Neuron (in vitro differentiated cells): ENCODE results near the gene GXYLT1.
"Not testable (repeated sequence)": the region's sequence is repeated elsewhere in the genome, so short reads cannot be mapped to it uniquely, and the experiment has no call there.

Experiments
- H2AFZ ChIP-seq: one replicate; pipeline ENCODE4 v1.6.1; 2013; ENCODE audit warnings: low read depth, mild to moderate bottlenecking, inconsistent platforms, low read length, moderate library complexity
- H3K27me3 ChIP-seq: one replicate; pipeline ENCODE4 v1.6.1; 2013; ENCODE audit warnings: low read length; ENCODE audit not compliant: insufficient read depth
- H3K36me3 ChIP-seq: one replicate; pipeline ENCODE4 v1.6.1; 2013; ENCODE audit warnings: low read length; ENCODE audit not compliant: insufficient read depth
- H3K4me1 ChIP-seq: one replicate; pipeline ENCODE4 v1.6.1; 2013; ENCODE audit warnings: low read length; ENCODE audit not compliant: insufficient read depth
- H3K4me3 ChIP-seq: 2 replicates; pipeline ENCODE4 v1.5.1; 2013; ENCODE audit warnings: mild to moderate bottlenecking, low read length, moderate library complexity
- H3K9me3 ChIP-seq: one replicate; pipeline ENCODE4 v1.6.1; 2013; ENCODE audit warnings: low read length

Gene GXYLT1, protein sequence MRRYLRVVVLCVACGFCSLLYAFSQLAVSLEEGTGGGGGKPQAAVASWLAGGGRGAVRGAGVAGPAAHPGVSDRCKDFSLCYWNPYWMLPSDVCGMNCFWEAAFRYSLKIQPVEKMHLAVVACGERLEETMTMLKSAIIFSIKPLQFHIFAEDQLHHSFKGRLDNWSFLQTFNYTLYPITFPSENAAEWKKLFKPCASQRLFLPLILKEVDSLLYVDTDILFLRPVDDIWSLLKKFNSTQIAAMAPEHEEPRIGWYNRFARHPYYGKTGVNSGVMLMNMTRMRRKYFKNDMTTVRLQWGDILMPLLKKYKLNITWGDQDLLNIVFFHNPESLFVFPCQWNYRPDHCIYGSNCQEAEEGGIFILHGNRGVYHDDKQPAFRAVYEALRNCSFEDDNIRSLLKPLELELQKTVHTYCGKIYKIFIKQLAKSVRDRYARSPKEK

DNA sequence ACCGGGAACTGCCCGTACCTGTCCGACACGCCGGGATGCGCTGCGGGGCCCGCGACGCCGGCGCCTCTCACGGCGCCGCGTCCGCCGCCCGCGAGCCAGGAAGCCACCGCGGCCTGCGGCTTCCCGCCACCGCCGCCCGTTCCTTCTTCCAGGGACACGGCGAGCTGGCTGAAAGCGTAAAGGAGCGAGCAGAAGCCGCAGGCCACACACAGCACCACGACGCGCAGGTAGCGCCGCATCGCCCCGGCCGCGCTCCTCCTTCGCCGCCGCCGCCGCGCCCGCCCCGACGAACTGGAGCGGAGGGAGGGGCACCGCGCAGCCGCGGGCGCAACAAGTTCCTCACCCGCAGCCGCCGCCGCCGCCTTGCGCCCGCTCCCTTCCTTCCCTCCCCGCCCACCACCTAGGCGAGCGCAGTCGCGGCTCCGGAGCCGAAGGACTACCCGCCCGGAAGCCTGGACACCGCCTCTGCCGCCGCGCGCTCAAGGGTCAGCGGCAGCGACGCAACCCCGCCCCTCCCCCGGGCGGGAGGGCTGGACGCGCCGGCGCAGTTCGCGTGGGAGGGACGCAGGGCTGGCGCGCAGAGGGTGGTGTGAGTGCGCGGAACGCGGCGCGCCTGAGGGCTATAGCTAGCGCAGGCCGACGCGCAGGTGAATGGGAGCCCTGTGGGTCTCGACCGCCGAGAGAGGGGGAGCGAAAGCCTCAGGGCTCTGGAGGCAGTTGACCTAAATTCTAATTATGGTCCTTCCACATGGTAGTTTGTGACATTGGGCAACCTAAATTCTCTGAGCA, at the start of gene GXYLT1:
TSS of gene GXYLT1 (minus strand) at position 467 of the 789 bp plus-strand sequence. CDS start at position 239, 228 bp downstream.
- Histone ChIP-seq H2AFZ (peak within 1 kb of the TSS; percentile 79), H3K4me1 (peaks cover 16% of the 10 kb centered on the region), H3K9me3 (no peaks in the 10 kb centered on the region), H3K36me3 (no peaks in the 10 kb centered on the region), H3K4me3 (peak within 1 kb of the TSS; percentile 78), H3K27me3 (no peaks in the 10 kb centered on the region)

DNA sequence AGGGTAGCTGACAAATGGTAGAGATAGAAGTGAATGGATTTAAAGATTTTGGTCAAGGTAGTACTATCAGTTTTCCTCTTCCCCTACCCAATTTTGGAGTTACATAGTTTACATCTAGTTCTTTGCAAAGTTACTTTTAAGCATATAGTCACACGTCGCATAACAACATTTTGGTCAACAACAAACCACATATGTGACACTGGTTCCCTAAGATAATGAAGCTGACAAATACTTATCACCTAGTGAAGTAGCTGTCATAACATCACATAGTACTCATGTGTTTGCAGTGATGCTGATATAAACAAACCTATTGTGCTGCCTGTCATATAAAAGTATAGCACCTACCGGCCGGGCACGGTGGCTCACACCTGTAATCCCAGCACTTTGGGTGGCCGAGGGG, 48.0 kb upstream of the GXYLT1 start:
- no peak overlapping the region for H2AFZ ChIP-seq
- no peak overlapping the region for H3K4me3 ChIP-seq
- H3K36me3 ChIP-seq, result peaks cover 5% of the 10 kb centered on the region
- H3K4me1 ChIP-seq, result no peaks in the 10 kb centered on the region
- H3K27me3 ChIP-seq, result no peaks in the 10 kb centered on the region
- H3K9me3 ChIP-seq, result no peaks in the 10 kb centered on the region

DNA sequence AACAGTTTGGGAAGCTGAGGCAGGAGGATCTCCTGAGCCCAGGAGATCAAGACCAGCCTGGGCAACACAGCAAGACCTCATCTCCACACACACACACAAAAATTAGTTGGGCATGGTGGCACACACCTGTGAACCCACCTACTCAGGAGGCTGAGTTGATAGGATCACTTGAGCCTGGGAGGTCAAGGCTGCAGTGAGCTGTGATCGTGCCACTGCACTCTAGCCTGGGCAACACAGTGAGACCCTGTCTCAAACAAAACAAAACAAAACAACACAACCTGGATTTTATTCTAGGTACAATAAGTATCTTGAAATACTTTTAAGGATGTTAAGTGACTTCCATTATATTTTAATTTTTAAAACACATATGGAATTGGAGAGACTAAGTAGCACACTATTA, 47.6 kb upstream of the GXYLT1 start:
- H3K9me3 ChIP-seq, result no peaks in the 10 kb centered on the region

DNA sequence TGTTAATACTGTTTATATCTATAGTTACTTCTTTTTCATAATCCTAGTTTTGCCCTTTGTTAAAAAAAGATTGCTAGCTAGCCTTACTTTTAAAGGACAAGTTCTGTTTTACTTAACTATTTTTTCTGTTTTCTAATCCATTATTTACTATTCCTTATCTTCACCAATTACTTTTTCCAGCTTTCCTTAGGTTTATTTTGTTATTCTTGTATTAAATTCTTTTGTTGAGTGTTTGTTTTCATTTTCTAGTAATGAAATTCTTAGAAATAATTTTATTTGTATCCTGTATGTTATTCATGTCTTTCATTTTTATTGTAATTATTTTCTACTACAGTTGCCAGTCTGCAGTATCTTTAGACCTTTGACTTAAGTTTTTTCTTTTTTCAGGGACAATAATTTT, 45.7 kb upstream of the GXYLT1 start:
- no peaks in the 10 kb centered on the region for H3K9me3 ChIP-seq
- H3K27me3 ChIP-seq, result no peaks in the 10 kb centered on the region
- H3K4me1 ChIP-seq, result no peaks in the 10 kb centered on the region
- no peak overlapping the region for H3K4me3 ChIP-seq
- H2AFZ ChIP-seq, result no peak overlapping the region
- peaks cover 5% of the 10 kb centered on the region for H3K36me3 ChIP-seq

More for the DNA sequence above, 47.6 kb upstream of the GXYLT1 start:
- Histone ChIP-seq H3K36me3 (peaks cover 5% of the 10 kb centered on the region), H3K4me1 (no peaks in the 10 kb centered on the region), H3K27me3 (no peaks in the 10 kb centered on the region), H2AFZ (no peak overlapping the region), H3K4me3 (no peak overlapping the region)

DNA sequence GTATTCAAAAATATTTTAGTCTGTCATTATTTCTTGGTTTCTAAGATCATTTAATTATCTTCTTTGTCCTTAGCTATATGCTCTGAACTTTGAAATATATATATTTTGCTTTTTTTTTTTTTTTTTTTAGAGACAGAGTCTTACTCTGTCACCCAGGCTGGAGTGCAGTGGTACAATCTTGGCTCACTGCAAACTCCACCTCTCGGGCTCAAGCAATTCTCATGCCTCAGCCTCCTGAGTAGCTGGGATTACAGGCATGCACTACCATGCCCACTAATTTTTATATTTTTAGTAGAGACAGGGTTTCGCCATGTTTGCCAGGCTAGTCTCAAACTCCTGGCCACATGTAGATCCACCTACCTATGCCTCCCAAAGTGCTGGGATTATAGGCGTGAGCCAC, 43.6 kb upstream of the GXYLT1 start:
- not testable (repeated sequence) for H3K4me1 ChIP-seq, H3K9me3 ChIP-seq, H3K27me3 ChIP-seq

DNA sequence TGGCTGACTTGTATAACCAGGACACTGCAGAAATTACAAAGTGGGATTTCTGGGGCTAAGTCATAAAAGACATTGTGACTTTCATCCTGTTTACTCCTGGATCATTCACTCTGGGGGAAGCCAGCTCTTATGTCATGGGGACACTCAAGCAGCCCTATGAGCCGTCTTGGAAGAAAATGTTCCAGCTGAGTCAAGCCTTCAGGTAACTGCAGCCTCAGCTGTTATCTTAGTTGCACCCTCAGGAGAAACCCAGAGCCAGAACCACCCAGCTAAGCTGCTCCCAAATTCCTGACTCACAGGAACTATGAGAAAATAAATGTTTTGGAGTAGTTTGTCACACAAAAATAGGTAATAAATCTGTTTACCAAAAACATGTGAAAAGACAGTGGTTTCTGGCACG, 43.1 kb upstream of the GXYLT1 start:
- H2AFZ ChIP-seq, result no peak overlapping the region
- no peak overlapping the region for H3K4me3 ChIP-seq
- no peaks in the 10 kb centered on the region for H3K27me3 ChIP-seq
- H3K9me3 ChIP-seq, result no peaks in the 10 kb centered on the region
- no peaks in the 10 kb centered on the region for H3K4me1 ChIP-seq
- peaks cover 8% of the 10 kb centered on the region for H3K36me3 ChIP-seq

More for the DNA sequence above, 43.6 kb upstream of the GXYLT1 start:
- not testable (repeated sequence) for H2AFZ ChIP-seq, H3K36me3 ChIP-seq, H3K4me3 ChIP-seq

DNA sequence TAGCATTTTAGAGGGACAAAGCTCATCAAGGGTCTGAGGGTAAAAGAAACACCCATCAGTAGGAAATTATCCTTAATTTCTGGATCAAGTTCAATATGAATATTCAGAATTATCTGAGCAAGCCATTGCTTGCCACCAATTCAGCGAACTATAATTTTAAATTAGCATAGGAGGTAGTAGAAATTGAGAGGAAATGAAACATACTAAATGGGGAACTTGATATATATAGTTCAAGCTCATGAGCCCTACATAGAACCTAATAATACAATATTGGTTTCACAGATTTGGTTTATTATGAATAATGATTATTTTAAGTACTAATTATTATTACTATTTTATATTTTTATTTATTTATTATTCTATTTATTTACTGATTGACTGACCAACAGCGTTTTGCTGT, 42.1 kb upstream of the GXYLT1 start:
- Histone ChIP-seq H3K36me3 (peaks cover 8% of the 10 kb centered on the region), H3K4me3 (no peak overlapping the region), H3K4me1 (no peaks in the 10 kb centered on the region), H3K27me3 (no peaks in the 10 kb centered on the region), H2AFZ (no peak overlapping the region), H3K9me3 (no peaks in the 10 kb centered on the region)

DNA sequence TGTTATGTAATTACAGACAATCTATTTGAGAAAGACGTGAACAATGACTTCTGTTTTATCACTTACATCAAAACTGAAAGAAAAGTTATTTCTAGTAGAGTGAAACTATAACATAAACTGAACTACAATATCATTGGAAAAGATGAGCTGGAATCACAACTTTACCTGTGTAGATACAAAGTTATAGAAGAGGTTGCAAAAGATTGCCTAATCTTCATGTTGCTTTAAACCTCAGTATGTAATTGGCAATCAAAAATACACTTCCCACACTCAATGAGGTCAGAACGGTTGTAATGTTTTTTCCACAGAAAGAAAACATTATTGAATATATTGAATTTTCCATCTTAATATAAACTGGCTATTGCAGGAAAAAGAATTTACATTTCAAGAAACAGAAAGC, 37.7 kb upstream of the GXYLT1 start:
- Histone ChIP-seq H3K4me1 (no peaks in the 10 kb centered on the region), H2AFZ (no peak overlapping the region), H3K9me3 (peaks cover 1% of the 10 kb centered on the region), H3K4me3 (no peak overlapping the region), H3K36me3 (peaks cover 4% of the 10 kb centered on the region), H3K27me3 (no peaks in the 10 kb centered on the region)

DNA sequence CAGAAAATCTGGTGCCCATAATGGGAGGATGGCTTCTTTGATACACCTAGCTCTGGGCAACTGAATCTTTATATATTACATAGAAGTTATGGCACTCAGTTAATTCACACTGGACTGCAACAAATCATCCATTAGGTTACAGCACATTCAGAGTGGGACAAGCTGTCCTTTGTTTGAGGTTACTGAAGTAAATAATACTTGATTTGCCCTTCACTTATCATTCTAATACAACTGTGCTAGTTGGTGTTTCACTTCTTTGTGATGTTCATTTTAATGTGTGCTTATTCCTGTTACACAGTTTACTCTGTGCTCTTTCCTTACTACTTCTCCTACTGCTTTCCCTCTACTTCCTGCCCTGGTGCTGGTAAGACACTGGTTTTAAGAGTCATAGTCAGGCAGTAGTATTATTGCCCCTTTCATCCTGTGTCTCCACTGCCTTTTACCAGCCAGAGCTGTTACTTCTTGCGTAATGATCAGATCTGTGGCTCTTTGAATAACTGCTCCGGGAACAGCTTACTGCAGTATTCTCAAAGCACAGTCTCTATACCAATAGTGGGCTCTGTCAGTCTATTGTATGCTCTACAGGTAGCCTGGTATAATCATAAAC, 36.4 kb upstream of the GXYLT1 start:
- Histone ChIP-seq H3K4me3 (no peak overlapping the region), H3K36me3 (peaks cover 7% of the 10 kb centered on the region), H3K27me3 (no peaks in the 10 kb centered on the region), H3K4me1 (no peaks in the 10 kb centered on the region), H2AFZ (no peak overlapping the region), H3K9me3 (peaks cover 6% of the 10 kb centered on the region)

DNA sequence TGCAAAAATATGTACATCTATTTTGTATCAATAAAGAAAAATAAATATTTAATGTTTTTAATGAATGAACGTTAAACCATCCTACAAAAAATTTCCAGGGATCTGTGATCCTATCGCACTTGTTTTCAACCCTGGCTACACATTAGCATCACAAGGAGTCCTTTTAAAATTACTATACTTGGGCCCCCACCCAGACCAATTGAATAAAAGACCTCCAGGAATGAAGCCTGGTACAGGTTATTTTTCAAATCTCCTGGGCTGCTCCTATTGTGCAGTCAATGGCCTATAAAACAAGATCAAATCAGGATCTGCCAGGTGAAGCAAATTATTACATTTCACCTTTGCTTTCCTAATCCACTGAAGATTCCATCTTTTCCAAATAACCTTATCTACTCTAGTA, 33.4 kb upstream of the GXYLT1 start:
- Histone ChIP-seq H3K36me3 (peaks cover 6% of the 10 kb centered on the region), H2AFZ (no peak overlapping the region), H3K4me1 (no peaks in the 10 kb centered on the region), H3K27me3 (no peaks in the 10 kb centered on the region), H3K4me3 (no peak overlapping the region), H3K9me3 (peaks cover 6% of the 10 kb centered on the region)

DNA sequence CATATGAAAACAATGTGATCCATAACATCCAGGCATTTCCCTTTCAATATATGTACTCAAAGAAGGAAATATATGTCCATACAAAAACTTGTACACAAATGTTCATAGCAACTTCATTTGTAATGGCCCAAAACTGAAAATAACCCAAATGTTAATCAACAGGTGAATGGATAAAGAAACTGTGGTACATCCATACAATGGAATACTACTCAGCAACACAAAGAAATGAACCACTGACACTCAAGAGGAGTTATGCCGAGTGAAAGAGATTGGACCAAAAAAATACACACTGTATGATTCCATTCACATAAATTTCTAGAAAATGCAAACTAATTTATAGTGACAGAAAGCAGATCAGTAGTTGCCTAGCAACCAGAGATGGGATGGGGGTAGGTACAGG, 30.3 kb upstream of the GXYLT1 start:
- no peak overlapping the region for H2AFZ ChIP-seq
- no peaks in the 10 kb centered on the region for H3K27me3 ChIP-seq
- H3K36me3 ChIP-seq, result peaks cover 6% of the 10 kb centered on the region
- H3K4me3 ChIP-seq, result no peak overlapping the region
- H3K9me3 ChIP-seq, result peaks cover 6% of the 10 kb centered on the region
- no peaks in the 10 kb centered on the region for H3K4me1 ChIP-seq

DNA sequence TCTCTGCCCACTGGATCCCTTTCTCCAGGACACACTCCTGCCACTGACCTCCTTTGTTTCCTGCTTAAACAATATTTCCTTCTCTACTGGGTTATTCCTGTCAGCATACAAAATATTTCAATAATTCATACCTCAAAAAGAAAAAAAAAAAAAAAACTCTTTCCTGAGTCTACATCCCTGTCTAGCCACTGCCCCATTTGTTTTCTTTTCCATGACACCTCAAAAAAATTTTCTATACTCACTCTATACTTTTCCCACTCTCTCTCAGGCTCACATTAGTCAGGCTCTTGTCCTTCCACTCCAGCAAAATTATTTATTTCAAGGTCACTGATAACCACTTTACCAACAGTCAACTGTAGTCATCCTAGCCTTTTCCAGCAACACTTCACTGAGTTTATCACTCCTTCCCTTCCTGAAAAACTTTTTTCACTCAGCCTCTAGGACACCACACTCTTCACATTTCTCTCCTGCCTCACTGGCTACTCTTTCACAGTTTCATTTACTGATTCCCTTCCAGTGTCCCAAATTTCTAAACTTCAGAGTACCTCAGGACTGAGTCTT, 29.4 kb upstream of the GXYLT1 start:
- Histone ChIP-seq H3K4me3 (no peak overlapping the region), H3K9me3 (peaks cover 6% of the 10 kb centered on the region), H2AFZ (no peak overlapping the region), H3K27me3 (no peaks in the 10 kb centered on the region), H3K4me1 (no peaks in the 10 kb centered on the region), H3K36me3 (peaks cover 6% of the 10 kb centered on the region)
